ENCODE measurements around the gene PRSS2. TPM values are rescaled to one million over a fixed set of nuclear protein-coding genes. Genes with fewer than 3 reads are reported as not detected.
"Not testable (repeated sequence)": the region's sequence is repeated elsewhere in the genome, so short reads cannot be mapped to it uniquely, and the experiment has no call there.

The PRSS2 gene
- total RNA-seq, 4 donors from 2014 or later = not detected

- H3K4me1 ChIP-seq = no peaks in the 10 kb centered on the region
- H3K36me3 ChIP-seq = no peaks in the 10 kb centered on the region
- TF ChIP-seq POLR2AphosphoS5 (IDR thresholded peaks at IDR 0.05) = no peak
- no peak for TF ChIP-seq CTCF (IDR thresholded peaks at IDR 0.05)
- no peak for TF ChIP-seq EP300 (IDR thresholded peaks at IDR 0.05)
- no peak for TF ChIP-seq POLR2A (IDR thresholded peaks at IDR 0.05)
- no peaks in the 10 kb centered on the region for H3K9me3 ChIP-seq
- H3K27ac ChIP-seq = no peak overlapping the region
- ATAC-seq = no peak
- H3K27me3 ChIP-seq = no peaks in the 10 kb centered on the region
- WGBS, 2 donors (ENCODE audit: low coverage in 1 of 2) = 100% methylated on average over 1 of the region's 1 CpG; no CpG with 5 or more reads in 1 of the 2 donors
- H3K4me3 ChIP-seq = no peak overlapping the region
These were observed 11.3 kb upstream of the PRSS2 start for GRCh38 chr7:142759433-142759832.

- Histone ChIP-seq H3K27ac (no peak overlapping the region), H3K9me3 (no peaks in the 10 kb centered on the region), H3K4me1 (no peaks in the 10 kb centered on the region), H3K4me3 (no peak overlapping the region), H3K27me3 (no peaks in the 10 kb centered on the region), H3K36me3 (no peaks in the 10 kb centered on the region)
- TF ChIP-seq EP300 (IDR thresholded peaks at IDR 0.05) = no peak
- TF ChIP-seq CTCF (IDR thresholded peaks at IDR 0.05) = no peak
- no peak for TF ChIP-seq POLR2A (IDR thresholded peaks at IDR 0.05)
- TF ChIP-seq POLR2AphosphoS5 (IDR thresholded peaks at IDR 0.05) = no peak
- no peak for ATAC-seq
- WGBS, 2 donors (ENCODE audit: low coverage in 1 of 2) = 72 to 93% methylated on average over 4 to 5 of the region's 5 CpGs
These were observed 10.6 kb upstream of the PRSS2 start for GRCh38 chr7:142760071-142760642.

- H3K9me3 ChIP-seq, H3K27ac ChIP-seq, H3K36me3 ChIP-seq, H3K27me3 ChIP-seq, H3K4me1 ChIP-seq, ATAC-seq, H3K4me3 ChIP-seq: not testable (repeated sequence)
- WGBS, 2 donors (ENCODE audit: low coverage in 1 of 2) = 85% methylated on average over 2 of the region's 2 CpGs; no CpG with 5 or more reads in 1 of the 2 donors
These were observed 9.2 kb upstream of the PRSS2 start for GRCh38 chr7:142761606-142762005.

GRCh38 chr7:142762104-142762503, 8.7 kb upstream of the PRSS2 start:
- no peak for ATAC-seq
- H3K27me3 ChIP-seq = no peaks in the 10 kb centered on the region
- H3K4me3 ChIP-seq = no peak overlapping the region
- WGBS, 2 donors (ENCODE audit: low coverage in 1 of 2) = 100% methylated on average over 1 of the region's 1 CpG; no CpG with 5 or more reads in 1 of the 2 donors
- no peaks in the 10 kb centered on the region for H3K36me3 ChIP-seq
- no peaks in the 10 kb centered on the region for H3K4me1 ChIP-seq
- no peaks in the 10 kb centered on the region for H3K9me3 ChIP-seq
- H3K27ac ChIP-seq = no peak overlapping the region
- TF ChIP-seq POLR2A (IDR thresholded peaks at IDR 0.05) (no peak), CTCF (IDR thresholded peaks at IDR 0.05) (no peak), EP300 (IDR thresholded peaks at IDR 0.05) (no peak), POLR2AphosphoS5 (IDR thresholded peaks at IDR 0.05) (no peak)

- Histone ChIP-seq H3K4me3 (no peak overlapping the region), H3K27me3 (peaks cover 23% of the 10 kb centered on the region), H3K9me3 (no peaks in the 10 kb centered on the region), H3K4me1 (no peaks in the 10 kb centered on the region), H3K27ac (no peak overlapping the region), H3K36me3 (no peaks in the 10 kb centered on the region)
- no peak for TF ChIP-seq EP300 (IDR thresholded peaks at IDR 0.05)
- no peak for TF ChIP-seq POLR2AphosphoS5 (IDR thresholded peaks at IDR 0.05)
- no peak for TF ChIP-seq POLR2A (IDR thresholded peaks at IDR 0.05)
- no peak for TF ChIP-seq CTCF (IDR thresholded peaks at IDR 0.05)
- no peak for ATAC-seq
- 69 to 80% methylated on average over 1 to 3 of the region's 3 CpGs for WGBS, 2 donors (ENCODE audit: low coverage in 1 of 2)
These were observed 3.3 kb upstream of the PRSS2 start for GRCh38 chr7:142767451-142767850.

Measured in gastroesophageal sphincter (tissue), 4 donors.